ENCODE measurements around the gene TAPT1. TPM values are rescaled to one million over a fixed set of nuclear protein-coding genes. Genes with fewer than 3 reads are reported as not detected.
A peak's percentile ranks its signal among the peaks of the same experiment; 100 is the strongest.

Gene TAPT1
- polyA plus RNA-seq, 2 of the 4 experiments (the other 2 are of a cell fraction): 11.5 to 17.1 TPM

GRCh38 chr4:16265820-16266219, 39.5 kb upstream of the TAPT1 start:
- WGBS (ENCODE audit: missing lambda C conversion rate): 79% methylated on average over 3 of the region's 3 CpGs
- Histone ChIP-seq H3K4me2 (no peak overlapping the region), H3K9me3 (no peaks in the 10 kb centered on the region), H3K4me1 (no peaks in the 10 kb centered on the region), H3K27ac (no peak overlapping the region), H3K4me3 (no peak overlapping the region)
- POLR2A ChIA-PET: no interaction called here
- CTCF ChIA-PET: interaction anchor here (0.7 to 3.2 kb wide), 12 partner anchors 12 to 1020 kb away, joined by 3 to 24 read pairs (median 9); no protein-coding TSS in a partner anchor
- FAIRE-seq: no peak
- no peak for DNase-seq (ENCODE audit: low read depth in 1 of 2, low spot score in 1 of 2)
- TF ChIP-seq RARB (CRISPR knock-in tag; IDR thresholded peaks at IDR 0.05): no peak
- no peak for TF ChIP-seq NFE2L2 (conservative IDR thresholded peaks at IDR 0.05; ENCODE audit: low read length)
- TF ChIP-seq RAD21 (conservative IDR thresholded peaks at IDR 0.05 in 1 of 2, IDR thresholded peaks at IDR 0.05 in 1 of 2): no peak
- TF ChIP-seq TP53 (CRISPR knock-in tag; IDR thresholded peaks at IDR 0.05): no peak
- TF ChIP-seq, protein P1, sequence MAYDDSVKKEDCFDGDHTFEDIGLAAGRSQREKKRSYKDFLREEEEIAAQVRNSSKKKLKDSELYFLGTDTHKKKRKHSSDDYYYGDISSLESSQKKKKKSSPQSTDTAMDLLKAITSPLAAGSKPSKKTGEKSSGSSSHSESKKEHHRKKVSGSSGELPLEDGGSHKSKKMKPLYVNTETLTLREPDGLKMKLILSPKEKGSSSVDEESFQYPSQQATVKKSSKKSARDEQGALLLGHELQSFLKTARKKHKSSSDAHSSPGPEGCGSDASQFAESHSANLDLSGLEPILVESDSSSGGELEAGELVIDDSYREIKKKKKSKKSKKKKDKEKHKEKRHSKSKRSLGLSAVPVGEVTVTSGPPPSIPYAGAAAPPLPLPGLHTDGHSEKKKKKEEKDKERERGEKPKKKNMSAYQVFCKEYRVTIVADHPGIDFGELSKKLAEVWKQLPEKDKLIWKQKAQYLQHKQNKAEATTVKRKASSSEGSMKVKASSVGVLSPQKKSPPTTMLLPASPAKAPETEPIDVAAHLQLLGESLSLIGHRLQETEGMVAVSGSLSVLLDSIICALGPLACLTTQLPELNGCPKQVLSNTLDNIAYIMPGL (CRISPR knock-in tag; IDR thresholded peaks at IDR 0.05; ENCODE audit: borderline replicate concordance): no peak
- no peak for TF ChIP-seq MYC (IDR thresholded peaks at IDR 0.05; ENCODE audit: borderline replicate concordance, low read length)
- TF ChIP-seq ZC3H11A (IDR thresholded peaks at IDR 0.05): no peak
- no peak for TF ChIP-seq SMC3 (IDR thresholded peaks at IDR 0.05)
- TF ChIP-seq FOSL2 (IDR thresholded peaks at IDR 0.05): no peak
- TF ChIP-seq FOSL2 (CRISPR knock-in tag; IDR thresholded peaks at IDR 0.05): no peak
- ATAC-seq: no peak

DNA sequence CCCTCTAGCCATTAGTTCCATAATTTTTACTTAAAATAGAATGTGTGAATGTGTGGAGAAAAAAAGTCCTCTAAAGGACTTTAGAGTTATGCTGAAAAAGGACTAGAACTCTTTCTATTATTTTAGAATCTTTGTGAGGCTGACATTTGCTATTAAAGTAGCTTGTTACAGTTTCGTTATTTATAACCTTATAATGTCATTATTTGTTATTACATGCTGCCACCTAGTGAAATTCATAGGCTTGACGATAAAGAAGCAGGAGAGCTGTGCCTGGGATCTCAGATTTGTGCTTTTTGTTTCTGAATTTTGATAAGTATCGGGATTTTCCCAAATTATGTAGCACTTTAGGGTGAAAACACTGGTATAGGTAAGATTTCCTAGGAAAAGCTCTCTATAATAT, 38.5 kb upstream of the TAPT1 start:
- ChIA-PET CTCF (interaction anchor here (0.6 to 3.2 kb wide), 32 partner anchors 9 to 509 kb away, joined by 3 to 24 read pairs (median 5); no protein-coding TSS in a partner anchor), POLR2A (interaction anchor here (1.1 kb wide), 1 partner anchor 37 kb away, joined by 3 read pairs; no protein-coding TSS in a partner anchor)
- 4% methylated on average over 3 of the region's 3 CpGs for WGBS (ENCODE audit: missing lambda C conversion rate)
- no peak overlapping the region for H3K4me3 ChIP-seq
- no peak overlapping the region for H3K27ac ChIP-seq
- H3K4me2 ChIP-seq: no peak overlapping the region
- TF ChIP-seq SMC3 (IDR thresholded peaks at IDR 0.05): peak; percentile 61
- TF ChIP-seq CBX2 (IDR thresholded peaks at IDR 0.05; ENCODE audit: borderline replicate concordance, low read depth): no peak
- TF ChIP-seq HOXB5 (CRISPR knock-in tag; IDR thresholded peaks at IDR 0.05): no peak
- TF ChIP-seq RAD21 (conservative IDR thresholded peaks at IDR 0.05 in 1 of 2, IDR thresholded peaks at IDR 0.05 in 1 of 2): peak; percentile 72 to 77
- peak; percentile 57 for TF ChIP-seq CTCF (IDR thresholded peaks at IDR 0.05)
- ATAC-seq (peak in 1 of 2 experiments; percentile 78; a peak in 3 of 6 replicates), DNase-seq (ENCODE audit: low read depth in 1 of 2, low spot score in 1 of 2) (peak; percentile 15 to 30), FAIRE-seq (no peak)
- no peaks in the 10 kb centered on the region for H3K4me1 ChIP-seq
- no peaks in the 10 kb centered on the region for H3K9me3 ChIP-seq

GRCh38 chr4:16263056-16263455, 36.8 kb upstream of the TAPT1 start:
- Histone ChIP-seq H3K4me2 (no peak overlapping the region), H3K4me1 (no peaks in the 10 kb centered on the region), H3K9me3 (no peaks in the 10 kb centered on the region), H3K4me3 (no peak overlapping the region), H3K27ac (no peak overlapping the region)
- FAIRE-seq (no peak), DNase-seq (ENCODE audit: low read depth in 1 of 2, low spot score in 1 of 2) (no peak), ATAC-seq (no peak)
- no peak for TF ChIP-seq SREBF2 (IDR thresholded peaks at IDR 0.05)
- no peak for TF ChIP-seq CEBPB (IDR thresholded peaks at IDR 0.05)
- TF ChIP-seq USF2 (IDR thresholded peaks at IDR 0.05): no peak
- 90% methylated on average over 2 of the region's 2 CpGs for WGBS (ENCODE audit: missing lambda C conversion rate)
- POLR2A ChIA-PET: no interaction called here
- CTCF ChIA-PET: interaction anchor here (1.3 to 2.4 kb wide), 4 partner anchors 34 to 457 kb away, joined by 4 to 9 read pairs (median 7); no protein-coding TSS in a partner anchor

All from A549 (cell line).